ENCODE data around the gene SPATA16. TPM values are rescaled to one million over a fixed set of nuclear protein-coding genes. Genes with fewer than 3 reads are reported as not detected.

Gene SPATA16
- total RNA-seq, 2 donors from 2014 or later = not detected

- no peak for DNase-seq (ENCODE audit: low spot score)
- no peak overlapping the region for H3K4me3 ChIP-seq
- no peak for TF ChIP-seq CTCF (IDR thresholded peaks at IDR 0.05)
- H3K4me1 ChIP-seq = no peaks in the 10 kb centered on the region
- H3K27ac ChIP-seq = no peak overlapping the region
- peaks cover 0 to 7% of the 10 kb centered on the region in 2 donors for H3K9me3 ChIP-seq
- H3K27me3 ChIP-seq = no peaks in the 10 kb centered on the region
- H3K36me3 ChIP-seq = no peaks in the 10 kb centered on the region
These were observed 139.4 kb downstream of the SPATA16 start for GRCh38 chr3:173001622-173002021.

GRCh38 chr3:173000553-173000952 is 140.5 kb downstream of the SPATA16 start:
- no peak for DNase-seq (ENCODE audit: low spot score)
- Histone ChIP-seq H3K36me3 (no peaks in the 10 kb centered on the region), H3K27me3 (no peaks in the 10 kb centered on the region), H3K4me1 (no peaks in the 10 kb centered on the region), H3K4me3 (no peak overlapping the region), H3K9me3 (peaks cover 0 to 7% of the 10 kb centered on the region in 2 donors), H3K27ac (no peak overlapping the region)
- TF ChIP-seq CTCF (IDR thresholded peaks at IDR 0.05) = no peak

- H3K36me3 ChIP-seq = no peaks in the 10 kb centered on the region
- H3K27me3 ChIP-seq = no peaks in the 10 kb centered on the region
- no peak overlapping the region for H3K27ac ChIP-seq
- no peak for TF ChIP-seq CTCF (IDR thresholded peaks at IDR 0.05)
- DNase-seq (ENCODE audit: low spot score) = no peak
- H3K4me1 ChIP-seq = no peaks in the 10 kb centered on the region
- no peak overlapping the region for H3K4me3 ChIP-seq
- H3K9me3 ChIP-seq = no peaks in the 10 kb centered on the region
These were observed 147.6 kb downstream of the SPATA16 start for GRCh38 chr3:172993412-172993811.

GRCh38 chr3:172991424-172991996 is 149.5 kb downstream of the SPATA16 start:
- no peak for DNase-seq (ENCODE audit: low spot score)
- no peak overlapping the region for H3K4me3 ChIP-seq

DNA sequence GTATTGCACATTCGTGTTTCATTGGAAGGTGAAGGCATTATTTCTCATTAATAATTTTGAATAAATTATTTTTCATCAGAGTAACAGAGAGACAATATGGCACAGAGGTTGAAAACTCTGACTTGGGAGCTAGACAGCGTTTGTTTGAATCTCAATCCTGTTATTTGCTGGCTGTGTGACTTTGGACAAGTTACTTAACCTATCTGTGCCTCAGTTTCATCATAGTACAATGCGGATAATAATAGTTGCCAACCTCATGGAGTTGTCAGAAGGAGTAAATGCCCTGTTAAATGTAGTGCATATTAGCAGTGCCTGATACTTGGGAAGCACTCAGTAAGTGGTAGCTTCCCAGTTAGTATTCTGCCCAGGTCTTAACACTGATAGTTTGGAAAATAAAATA is 151.7 kb downstream of the SPATA16 start:
- Histone ChIP-seq H3K27ac (no peak overlapping the region), H3K9me3 (no peaks in the 10 kb centered on the region), H3K36me3 (no peaks in the 10 kb centered on the region), H3K4me3 (no peak overlapping the region), H3K4me1 (no peaks in the 10 kb centered on the region), H3K27me3 (no peaks in the 10 kb centered on the region)
- no peak for TF ChIP-seq CTCF (IDR thresholded peaks at IDR 0.05)
- no peak for DNase-seq (ENCODE audit: low spot score)

More at GRCh38 chr3:172991424-172991996, 149.5 kb downstream of the SPATA16 start:
- no peak for TF ChIP-seq CTCF (IDR thresholded peaks at IDR 0.05)
- Histone ChIP-seq H3K27me3 (no peaks in the 10 kb centered on the region), H3K4me1 (no peaks in the 10 kb centered on the region), H3K36me3 (no peaks in the 10 kb centered on the region), H3K9me3 (no peaks in the 10 kb centered on the region), H3K27ac (no peak overlapping the region)

DNA sequence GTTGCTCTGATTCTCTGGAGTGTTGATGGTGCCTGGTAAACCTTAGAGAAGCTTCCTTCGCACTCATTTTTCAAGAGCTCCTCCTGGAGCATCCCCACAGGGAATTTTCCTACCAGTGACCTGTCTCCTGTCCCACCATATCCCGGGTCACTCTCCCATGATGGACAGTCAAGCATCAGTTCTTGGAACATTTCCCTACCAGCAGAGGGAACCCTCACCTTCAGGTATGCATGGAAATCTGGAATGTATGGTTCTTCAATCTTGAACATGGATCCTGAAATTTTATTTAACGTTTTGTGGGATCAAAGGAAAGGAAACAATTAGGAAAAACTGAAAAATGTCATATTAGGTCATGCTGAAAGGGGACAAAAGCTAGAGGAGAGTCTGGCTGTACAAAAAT is 153.8 kb downstream of the SPATA16 start:
- no peak overlapping the region for H3K27ac ChIP-seq
- no peaks in the 10 kb centered on the region for H3K4me1 ChIP-seq
- H3K9me3 ChIP-seq = no peaks in the 10 kb centered on the region
- no peaks in the 10 kb centered on the region for H3K36me3 ChIP-seq
- no peak for DNase-seq (ENCODE audit: low spot score)
- no peaks in the 10 kb centered on the region for H3K27me3 ChIP-seq
- H3K4me3 ChIP-seq = no peak overlapping the region
- TF ChIP-seq CTCF (IDR thresholded peaks at IDR 0.05) = peak in 1 of 2 donors; percentile 37

All from right atrium auricular region (tissue), 2 donors.